WTC11 (cell line): Measurements from ENCODE around the gene OSBP2. TPM values are rescaled to one million over a fixed set of nuclear protein-coding genes. Genes with fewer than 3 reads are reported as not detected.

Experiments
- ATAC-seq: fragments of 200-7000 bp; cut with Tn5 transposase; 2 replicates; pipeline ENCODE4 v1.10.0; 2021; ENCODE audit warnings: mild to moderate bottlenecking, moderate library complexity
- CTCF ChIA-PET: fragments of 300-600 bp; sonication (Branson Sonifier 250); formaldehyde crosslinking; loops from one replicate; lab custom pipeline; 2021; ENCODE audit warnings: antibody characterized with exemption; lab: Charles Lee
- POLR2A ChIA-PET: fragments of 350-600 bp; sonication (Branson Sonifier 250); formaldehyde crosslinking; loops from one replicate; lab custom pipeline; 2021; ENCODE audit warnings: antibody characterized with exemption; lab: Charles Lee
- DNase-seq: peaks from one replicate; pipeline ENCODE4 v3.0.0; 2021; ENCODE audit warnings: low spot score
- H3K27ac Mint-ChIP-seq: 2 replicates; pipeline ENCODE4 v1.8.0; 2021; ENCODE audit warnings: mixed read lengths
- H3K27me3 Mint-ChIP-seq: 2 replicates; pipeline ENCODE4 v1.8.0; 2021; ENCODE audit warnings: low read depth, mild to moderate bottlenecking, moderate library complexity, mixed read lengths
- H3K36me3 Mint-ChIP-seq: 2 replicates; pipeline ENCODE4 v1.8.0; 2021; ENCODE audit warnings: mixed read lengths
- H3K4me1 Mint-ChIP-seq: 2 replicates; pipeline ENCODE4 v1.8.0; 2022; ENCODE audit warnings: mixed read lengths
- H3K4me3 Mint-ChIP-seq: 2 replicates; pipeline ENCODE4 v1.8.0; 2021; ENCODE audit warnings: mild to moderate bottlenecking, moderate library complexity, mixed read lengths
- H3K9me3 Mint-ChIP-seq: 2 replicates; pipeline ENCODE4 v1.8.0; 2021; ENCODE audit warnings: mixed read lengths
- ATF1 ChIP-seq: sonication (generic); formaldehyde crosslinking; IDR thresholded peaks from 2 replicates; pipeline ENCODE4 v1.8.1; 2023; ENCODE audit warnings: mild to moderate bottlenecking, moderate library complexity, missing genetic modification reagents
- ATF2 ChIP-seq: sonication (generic); formaldehyde crosslinking; IDR thresholded peaks from 2 replicates; pipeline ENCODE4 v1.8.1; 2022; ENCODE audit warnings: low read depth, missing genetic modification reagents, borderline replicate concordance
- SMAD3 ChIP-seq: sonication (generic); formaldehyde crosslinking; IDR thresholded peaks from 2 replicates; pipeline ENCODE4 v1.8.0; 2022; ENCODE audit warnings: missing genetic modification reagents, mild to moderate bottlenecking, borderline replicate concordance
- ZNF121 ChIP-seq: sonication (generic); formaldehyde crosslinking; IDR thresholded peaks from 2 replicates; pipeline ENCODE4 v1.8.0; 2023; ENCODE audit warnings: missing genetic modification reagents
- ZNF138 ChIP-seq: sonication (generic); formaldehyde crosslinking; conservative IDR thresholded peaks from 2 replicates; pipeline ENCODE4 v1.8.1; 2022; ENCODE audit warnings: mild to moderate bottlenecking, moderate library complexity, missing genetic modification reagents
- ZNF219 ChIP-seq: sonication (generic); formaldehyde crosslinking; IDR thresholded peaks from 2 replicates; pipeline ENCODE4 v1.8.0; 2023; ENCODE audit warnings: missing genetic modification reagents, mild to moderate bottlenecking, borderline replicate concordance
- ZNF232 ChIP-seq: sonication (generic); formaldehyde crosslinking; IDR thresholded peaks from 2 replicates; pipeline ENCODE4 v1.8.0; 2022; ENCODE audit warnings: mild to moderate bottlenecking, missing genetic modification reagents
- ZNF532 ChIP-seq: fragments of 250-450 bp; sonication (Bioruptor Pico); IDR thresholded peaks from 2 replicates; pipeline ENCODE4 v1.9.0; 2021; ENCODE audit warnings: mild to moderate bottlenecking, borderline replicate concordance
- total RNA-seq: library from RNA; stranded (reverse); gene quantifications from 3 replicates; pipeline ENCODE4 v1.2.3, GENCODE V29; 2021
- TF ChIP-seq, protein P1 (sequence below): fragments of 250-450 bp; sonication (Bioruptor Pico); IDR thresholded peaks from 2 replicates; pipeline ENCODE4 v1.8.0; 2021; ENCODE audit warnings: mild to moderate bottlenecking
- TF ChIP-seq, protein P2 (sequence below): sonication (generic); formaldehyde crosslinking; conservative IDR thresholded peaks from 2 replicates; pipeline ENCODE4 v1.8.1; 2022; ENCODE audit warnings: mild to moderate bottlenecking, missing genetic modification reagents
- TF ChIP-seq, protein P3 (sequence below): fragments of 200-600 bp; IDR thresholded peaks from 2 replicates; pipeline ENCODE4 v1.8.0; 2022; ENCODE audit warnings: antibody characterized with exemption

OSBP2 gene
- total RNA-seq, 1 experiment from 2014 or later, result 4.1 TPM

GRCh38 chr22:30910358-30910757, 215.7 kb downstream of the OSBP2 start (continued):
- TF ChIP-seq, protein P1, sequence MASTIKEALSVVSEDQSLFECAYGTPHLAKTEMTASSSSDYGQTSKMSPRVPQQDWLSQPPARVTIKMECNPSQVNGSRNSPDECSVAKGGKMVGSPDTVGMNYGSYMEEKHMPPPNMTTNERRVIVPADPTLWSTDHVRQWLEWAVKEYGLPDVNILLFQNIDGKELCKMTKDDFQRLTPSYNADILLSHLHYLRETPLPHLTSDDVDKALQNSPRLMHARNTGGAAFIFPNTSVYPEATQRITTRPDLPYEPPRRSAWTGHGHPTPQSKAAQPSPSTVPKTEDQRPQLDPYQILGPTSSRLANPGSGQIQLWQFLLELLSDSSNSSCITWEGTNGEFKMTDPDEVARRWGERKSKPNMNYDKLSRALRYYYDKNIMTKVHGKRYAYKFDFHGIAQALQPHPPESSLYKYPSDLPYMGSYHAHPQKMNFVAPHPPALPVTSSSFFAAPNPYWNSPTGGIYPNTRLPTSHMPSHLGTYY (CRISPR knock-in tag), result no peak
- TF ChIP-seq, protein P2, sequence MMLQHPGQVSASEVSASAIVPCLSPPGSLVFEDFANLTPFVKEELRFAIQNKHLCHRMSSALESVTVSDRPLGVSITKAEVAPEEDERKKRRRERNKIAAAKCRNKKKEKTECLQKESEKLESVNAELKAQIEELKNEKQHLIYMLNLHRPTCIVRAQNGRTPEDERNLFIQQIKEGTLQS (CRISPR knock-in tag), result no peak
- TF ChIP-seq SMAD3, result no peak
- no peak for TF ChIP-seq ATF2 (CRISPR knock-in tag)
- no peak for TF ChIP-seq ZNF232

DNA sequence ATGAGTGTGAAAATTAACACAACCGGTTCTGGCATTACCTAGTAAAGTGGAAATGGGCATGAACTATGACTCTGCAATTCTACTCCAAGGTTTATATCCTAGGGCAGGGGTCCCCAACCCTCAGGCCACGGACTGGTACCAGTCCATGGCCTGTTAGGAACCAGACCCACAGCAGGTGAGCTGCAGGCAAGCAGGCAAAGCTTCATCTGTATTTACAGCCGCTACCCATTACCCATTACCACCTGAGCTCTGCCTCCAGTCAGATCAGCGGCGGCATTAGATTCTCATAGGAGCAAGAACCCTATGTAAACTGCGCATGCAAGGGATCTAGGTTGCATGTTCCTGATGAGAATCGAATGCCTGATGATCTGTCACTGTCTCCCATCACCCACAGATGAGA, 224.1 kb downstream of the OSBP2 start:
- ChIA-PET CTCF (interaction anchor here (1.2 kb wide), 1 partner anchor 156 kb away, joined by 4 read pairs; no protein-coding TSS in a partner anchor), POLR2A (no interaction called here)
- Mint-ChIP-seq H3K4me1 (peaks cover 4% of the 10 kb centered on the region; the same call in 1 of the 2 replicates), H3K36me3 (peaks cover 16% of the 10 kb centered on the region), H3K9me3 (peaks cover 14% of the 10 kb centered on the region), H3K27me3 (peaks cover 2% of the 10 kb centered on the region; the same call in 1 of the 2 replicates), H3K27ac (no peak overlapping the region), H3K4me3 (no peak overlapping the region)
- DNase-seq (no peak), ATAC-seq (no peak)
- no peak for TF ChIP-seq ZNF138 (CRISPR knock-in tag)

DNA sequence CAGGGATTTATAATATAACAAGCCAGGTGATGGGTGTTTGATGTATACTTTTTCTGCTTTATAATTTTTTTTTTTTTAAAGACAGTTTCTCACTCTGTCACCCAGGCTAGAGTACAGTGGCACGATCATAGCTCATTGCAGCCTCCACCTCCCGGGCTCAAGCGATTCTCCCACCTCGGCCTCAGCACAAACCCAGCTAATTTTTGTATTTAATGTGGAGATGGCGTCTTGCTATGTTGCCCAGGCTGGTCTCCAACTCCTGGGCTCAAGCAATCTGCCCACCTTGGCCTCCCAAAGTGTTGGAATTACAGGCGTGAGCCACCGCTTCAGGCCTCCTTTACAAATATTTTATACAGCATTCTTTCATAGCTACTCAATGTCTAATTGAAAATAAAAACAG, 225.3 kb downstream of the OSBP2 start:
- no peak overlapping the region for H3K4me3 Mint-ChIP-seq
- CTCF ChIA-PET, result interaction anchor here (0.7 to 1.2 kb wide), 4 partner anchors 25 to 157 kb away, joined by 3 to 4 read pairs (median 4); no protein-coding TSS in a partner anchor
- TF ChIP-seq ZNF532 (CRISPR knock-in tag) (no peak), ZNF121 (CRISPR knock-in tag) (peak; percentile 70; the same call in 1 of the 2 replicates), ZNF219 (CRISPR knock-in tag) (no peak)
- DNase-seq, result no peak
- H3K27ac Mint-ChIP-seq, result no peak overlapping the region
- POLR2A ChIA-PET, result no interaction called here
- peaks cover 2% of the 10 kb centered on the region; the same call in 1 of the 2 replicates for H3K27me3 Mint-ChIP-seq
- H3K9me3 Mint-ChIP-seq, result peaks cover 14% of the 10 kb centered on the region
- no peak for ATAC-seq
- peaks cover 27% of the 10 kb centered on the region for H3K36me3 Mint-ChIP-seq
- H3K4me1 Mint-ChIP-seq, result peaks cover 4% of the 10 kb centered on the region; the same call in 1 of the 2 replicates

GRCh38 chr22:30920407-30920806, 225.7 kb downstream of the OSBP2 start:
- Mint-ChIP-seq H3K4me3 (no peak overlapping the region), H3K27me3 (peaks cover 2% of the 10 kb centered on the region; the same call in 1 of the 2 replicates), H3K9me3 (peaks cover 13% of the 10 kb centered on the region), H3K36me3 (peaks cover 30% of the 10 kb centered on the region), H3K4me1 (peaks cover 4% of the 10 kb centered on the region; the same call in 1 of the 2 replicates), H3K27ac (no peak overlapping the region)
- peak; percentile 83 for ATAC-seq
- CTCF ChIA-PET, result interaction anchor here (0.7 to 2.1 kb wide), 4 partner anchors 147 to 989 kb away, joined by 3 to 15 read pairs (median 4); no protein-coding TSS in a partner anchor
- POLR2A ChIA-PET, result no interaction called here
- peak; percentile 88 for DNase-seq
- TF ChIP-seq ATF1 (CRISPR knock-in tag), result no peak
- TF ChIP-seq, protein P3, sequence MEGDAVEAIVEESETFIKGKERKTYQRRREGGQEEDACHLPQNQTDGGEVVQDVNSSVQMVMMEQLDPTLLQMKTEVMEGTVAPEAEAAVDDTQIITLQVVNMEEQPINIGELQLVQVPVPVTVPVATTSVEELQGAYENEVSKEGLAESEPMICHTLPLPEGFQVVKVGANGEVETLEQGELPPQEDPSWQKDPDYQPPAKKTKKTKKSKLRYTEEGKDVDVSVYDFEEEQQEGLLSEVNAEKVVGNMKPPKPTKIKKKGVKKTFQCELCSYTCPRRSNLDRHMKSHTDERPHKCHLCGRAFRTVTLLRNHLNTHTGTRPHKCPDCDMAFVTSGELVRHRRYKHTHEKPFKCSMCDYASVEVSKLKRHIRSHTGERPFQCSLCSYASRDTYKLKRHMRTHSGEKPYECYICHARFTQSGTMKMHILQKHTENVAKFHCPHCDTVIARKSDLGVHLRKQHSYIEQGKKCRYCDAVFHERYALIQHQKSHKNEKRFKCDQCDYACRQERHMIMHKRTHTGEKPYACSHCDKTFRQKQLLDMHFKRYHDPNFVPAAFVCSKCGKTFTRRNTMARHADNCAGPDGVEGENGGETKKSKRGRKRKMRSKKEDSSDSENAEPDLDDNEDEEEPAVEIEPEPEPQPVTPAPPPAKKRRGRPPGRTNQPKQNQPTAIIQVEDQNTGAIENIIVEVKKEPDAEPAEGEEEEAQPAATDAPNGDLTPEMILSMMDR, result peak; percentile 87
